Psoas muscle (tissue), 8 donors: ENCODE measurements around the gene KRTAP21-1. TPM values are rescaled to one million over a fixed set of nuclear protein-coding genes. Genes with fewer than 3 reads are reported as not detected.
"Not testable (repeated sequence)": the region's sequence is repeated elsewhere in the genome, so short reads cannot be mapped to it uniquely, and the experiment has no call there.

ENCODE experiments used
- ATAC-seq, 4 donors: fragments of 200-7000 bp; cut with Tn5 transposase; one replicate each; pipeline ENCODE4 v1.9.1; 2020; ENCODE audit warnings: moderate library complexity in 3 of 4, mild to moderate bottlenecking in 2 of 4
- DNase-seq, 2 donors: peaks; one replicate each; pipeline ENCODE4 v3.0.0-alpha.2; 2020
- H3K27ac ChIP-seq: fragments of 200-600 bp; one replicate; pipeline ENCODE4 v1.8.0; 2022
- H3K27me3 ChIP-seq, 3 donors: fragments of 200-600 bp in 1 of 3; one replicate each; pipeline versions ENCODE4 v1.6.1 to v1.8.0; 2013 to 2022; ENCODE audit warnings: low read length in 2 of 3, mild to moderate bottlenecking in 2 of 3, moderate library complexity in 1 of 3; ENCODE audit not compliant: insufficient read depth in 3 of 3
- H3K36me3 ChIP-seq, 2 donors: fragments of 200-600 bp in 1 of 2; one replicate each; pipeline versions ENCODE4 v1.6.1 to v1.8.0; 2013 to 2022; ENCODE audit warnings: low read depth in 1 of 2, mild to moderate bottlenecking in 1 of 2, moderate library complexity in 1 of 2; ENCODE audit not compliant: insufficient read depth in 1 of 2
- H3K4me1 ChIP-seq: fragments of 200-600 bp; one replicate; pipeline ENCODE4 v1.8.0; 2022
- H3K4me3 ChIP-seq: fragments of 200-600 bp; one replicate; pipeline ENCODE4 v1.8.0; 2022; ENCODE audit warnings: mild to moderate bottlenecking
- H3K9me3 ChIP-seq: fragments of 200-600 bp; one replicate; pipeline ENCODE4 v1.8.0; 2022
- WGBS, 3 donors: extraction: QIAGEN DNeasy Blood & Tissue Kit; methylation state at CpG; one replicate each; pipeline versions ENCODE4 v1.1.6 to v1.1.7; 2013; 5-methylcytosine and 5-hydroxymethylcytosine counted together
- intact Hi-C, 2 donors: fragments of 100-400 bp; cut with DNase I; formaldehyde crosslinking; loops; one replicate each; pipeline versions ENCODE4 v1.11.0 to v1.14.2; 2022
- long read RNA-seq, 2 donors: library from polyadenylated mRNA; unstranded; transcript quantifications; one replicate each; pipeline ENCODE4 v2.0.0, GENCODE V29; 2021
- polyA plus RNA-seq, 3 donors: library from polyadenylated mRNA; stranded (reverse); fragments of 200-250 nt; gene quantifications; one replicate each; pipeline ENCODE4 v1.2.3, GENCODE V29; 2013
- total RNA-seq, 4 donors: library from RNA; stranded (reverse); fragmentation: NEBNext Ultra II Directional in 2 of 4; extraction: Animal tissue kit (Norgen Biotek cat#: 25700) in 2 of 4; gene quantifications; one replicate each; pipeline versions ENCODE4 v1.2.1 to v1.2.4, GENCODE V29; 2021 to 2023
- TF ChIP-seq, protein P1 (sequence below): fragments of 200-600 bp; IDR thresholded peaks from one replicate; pipeline ENCODE4 v1.8.0; 2022; ENCODE audit warnings: antibody characterized with exemption
- donor health status: healthy with polysubstance abuse.
- donor health status: DM: no; HTN: no; CAD: no; lungs with moderate emphysema.
- donor health status: Bipolar disorder and iron deficiency.
- donor health status: healthy.
- donor health status: DM: yes; HTN: yes; CAD: no.
- donor health status: DM: no; HTN: no; CAD: no.
- donor health status: DM: no; HTN: no; CAD: no.
- donor health status: DM: yes; HTN: yes; CAD: no.

KRTAP21-1 gene
- total RNA-seq: not detected
- not detected for polyA plus RNA-seq
- long read RNA-seq, donor 1: 0 reads
- long read RNA-seq, donor 2: 0 reads

DNA sequence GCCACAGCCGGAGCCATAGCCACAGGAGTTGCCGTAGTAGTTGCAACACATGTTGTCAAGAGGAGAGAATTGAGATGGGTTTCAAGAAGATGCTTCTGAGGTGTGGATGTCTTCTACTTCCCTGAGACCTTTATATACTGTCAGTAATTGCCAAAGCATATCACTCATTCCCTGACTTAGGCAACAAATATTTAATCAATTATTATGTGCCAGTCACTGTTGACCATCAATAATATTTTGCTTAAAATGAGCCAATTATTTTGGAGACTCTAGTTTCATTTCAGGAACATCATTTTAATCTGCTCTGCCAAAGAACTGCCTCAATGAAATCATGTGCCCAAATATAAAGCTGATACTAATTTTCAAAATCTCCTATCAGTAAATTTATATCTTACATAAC, at the start of gene KRTAP21-1:
Gene KRTAP21-1 (minus strand): TSS at position 101 of the 400 bp plus-strand sequence. CDS start 50 bp downstream, at position 51.
- H3K36me3 ChIP-seq, H3K9me3 ChIP-seq, H3K4me1 ChIP-seq, H3K27me3 ChIP-seq, DNase-seq, H3K27ac ChIP-seq, ATAC-seq, intact Hi-C loops, H3K4me3 ChIP-seq: not testable (repeated sequence)
- WGBS, 3 donors: 93 to 100% (median 100%) methylated on average over 2 of the region's 2 CpGs

DNA sequence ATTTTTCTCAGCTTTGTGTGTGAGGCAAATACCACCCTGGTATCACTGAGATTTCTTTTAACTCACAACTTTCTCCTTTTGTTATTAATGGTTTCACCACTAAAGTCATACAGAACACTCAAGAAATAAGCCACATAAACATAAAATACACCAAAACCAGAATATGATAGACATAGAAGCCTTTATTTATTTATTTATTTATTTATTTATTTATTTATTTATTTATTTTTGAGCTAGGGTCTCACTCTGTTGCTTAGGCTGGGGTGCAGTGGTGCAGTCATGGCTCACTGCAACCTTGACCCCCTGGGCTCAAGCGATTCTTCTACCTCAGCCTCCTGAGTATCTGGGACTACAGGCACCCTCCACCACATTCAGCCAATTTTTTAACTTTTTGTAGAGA, 45.4 kb upstream of the KRTAP21-1 start:
- Histone ChIP-seq H3K9me3 (no peaks in the 10 kb centered on the region), H3K27ac (no peak overlapping the region), H3K27me3 (no peaks in the 10 kb centered on the region), H3K4me1 (no peaks in the 10 kb centered on the region), H3K4me3 (no peak overlapping the region), H3K36me3 (no peaks in the 10 kb centered on the region)
- 79 to 86% (median 81%) methylated on average over 1 of the region's 1 CpG for WGBS, 3 donors
- ATAC-seq: no peak
- intact Hi-C loops: no loop called here
- TF ChIP-seq, protein P1, sequence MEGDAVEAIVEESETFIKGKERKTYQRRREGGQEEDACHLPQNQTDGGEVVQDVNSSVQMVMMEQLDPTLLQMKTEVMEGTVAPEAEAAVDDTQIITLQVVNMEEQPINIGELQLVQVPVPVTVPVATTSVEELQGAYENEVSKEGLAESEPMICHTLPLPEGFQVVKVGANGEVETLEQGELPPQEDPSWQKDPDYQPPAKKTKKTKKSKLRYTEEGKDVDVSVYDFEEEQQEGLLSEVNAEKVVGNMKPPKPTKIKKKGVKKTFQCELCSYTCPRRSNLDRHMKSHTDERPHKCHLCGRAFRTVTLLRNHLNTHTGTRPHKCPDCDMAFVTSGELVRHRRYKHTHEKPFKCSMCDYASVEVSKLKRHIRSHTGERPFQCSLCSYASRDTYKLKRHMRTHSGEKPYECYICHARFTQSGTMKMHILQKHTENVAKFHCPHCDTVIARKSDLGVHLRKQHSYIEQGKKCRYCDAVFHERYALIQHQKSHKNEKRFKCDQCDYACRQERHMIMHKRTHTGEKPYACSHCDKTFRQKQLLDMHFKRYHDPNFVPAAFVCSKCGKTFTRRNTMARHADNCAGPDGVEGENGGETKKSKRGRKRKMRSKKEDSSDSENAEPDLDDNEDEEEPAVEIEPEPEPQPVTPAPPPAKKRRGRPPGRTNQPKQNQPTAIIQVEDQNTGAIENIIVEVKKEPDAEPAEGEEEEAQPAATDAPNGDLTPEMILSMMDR: no peak
- no peak for DNase-seq

DNA sequence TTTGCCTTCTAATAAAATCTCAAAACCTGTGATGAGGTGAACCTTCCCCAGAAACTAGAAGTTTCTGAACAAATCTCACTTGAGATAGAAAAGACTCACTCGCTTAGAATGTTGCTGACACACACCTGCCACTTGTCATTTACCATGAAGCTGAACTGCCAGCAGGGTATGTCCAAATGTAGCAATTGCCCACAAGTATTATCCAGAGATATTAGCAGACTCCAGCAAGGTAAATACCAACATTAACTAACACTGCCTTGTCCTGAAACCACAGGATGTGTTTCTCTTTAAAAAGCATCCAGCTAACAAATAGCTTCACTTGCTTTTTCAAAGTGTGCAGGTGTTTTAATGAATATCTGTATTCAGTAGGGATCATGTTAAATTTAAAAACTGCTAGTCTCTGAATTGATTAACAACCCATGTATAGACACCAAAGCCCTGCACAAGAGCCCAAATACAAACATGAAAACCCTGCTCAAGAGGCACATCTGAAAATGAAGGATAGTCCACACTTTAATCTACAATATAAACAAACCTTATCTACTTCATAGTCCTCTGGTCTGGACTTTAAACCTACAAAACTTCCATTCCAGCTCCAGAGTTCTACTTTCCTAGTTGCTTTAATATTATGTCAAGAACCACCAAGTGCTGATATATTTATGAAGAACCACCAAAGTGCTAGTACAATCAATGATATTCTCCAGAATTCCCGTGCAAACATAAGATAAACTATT, 38.5 kb upstream of the KRTAP21-1 start:
- 56 to 60% (median 57%) methylated on average over 2 of the region's 2 CpGs for WGBS, 3 donors
- no peak overlapping the region for H3K27ac ChIP-seq
- no peaks in the 10 kb centered on the region for H3K4me1 ChIP-seq
- no peaks in the 10 kb centered on the region for H3K9me3 ChIP-seq
- H3K36me3 ChIP-seq: no peaks in the 10 kb centered on the region
- intact Hi-C loops: no loop called here
- H3K4me3 ChIP-seq: no peak overlapping the region
- no peak for DNase-seq
- no peaks in the 10 kb centered on the region for H3K27me3 ChIP-seq
- TF ChIP-seq, protein P1: no peak
- ATAC-seq: no peak

DNA sequence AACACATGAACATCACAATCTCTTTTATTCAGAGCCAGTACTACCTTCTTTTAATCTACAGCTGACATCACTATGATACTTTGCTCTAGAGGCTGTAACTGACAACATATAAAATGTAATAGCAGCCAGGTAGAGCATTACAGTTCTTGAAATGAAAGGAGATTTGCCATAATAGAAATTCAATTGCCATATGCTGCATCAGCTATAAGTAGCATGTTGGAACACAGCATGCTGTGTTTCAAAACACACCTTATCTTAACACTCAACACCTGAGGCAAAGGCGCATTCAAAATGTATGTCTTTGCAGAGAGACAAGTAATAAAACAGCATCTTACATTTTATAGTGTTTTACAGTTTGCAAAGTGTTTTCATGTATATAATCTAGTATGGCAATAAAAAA, 24.0 kb upstream of the KRTAP21-1 start:
- Histone ChIP-seq H3K27me3 (no peaks in the 10 kb centered on the region), H3K9me3 (no peaks in the 10 kb centered on the region), H3K4me1 (no peaks in the 10 kb centered on the region), H3K36me3 (no peaks in the 10 kb centered on the region), H3K4me3 (no peak overlapping the region), H3K27ac (no peak overlapping the region)
- TF ChIP-seq, protein P1: no peak
- 90 to 95% (median 93%) methylated on average over 1 of the region's 1 CpG for WGBS, 3 donors
- DNase-seq: no peak
- no peak for ATAC-seq
- intact Hi-C loops: no loop called here

DNA sequence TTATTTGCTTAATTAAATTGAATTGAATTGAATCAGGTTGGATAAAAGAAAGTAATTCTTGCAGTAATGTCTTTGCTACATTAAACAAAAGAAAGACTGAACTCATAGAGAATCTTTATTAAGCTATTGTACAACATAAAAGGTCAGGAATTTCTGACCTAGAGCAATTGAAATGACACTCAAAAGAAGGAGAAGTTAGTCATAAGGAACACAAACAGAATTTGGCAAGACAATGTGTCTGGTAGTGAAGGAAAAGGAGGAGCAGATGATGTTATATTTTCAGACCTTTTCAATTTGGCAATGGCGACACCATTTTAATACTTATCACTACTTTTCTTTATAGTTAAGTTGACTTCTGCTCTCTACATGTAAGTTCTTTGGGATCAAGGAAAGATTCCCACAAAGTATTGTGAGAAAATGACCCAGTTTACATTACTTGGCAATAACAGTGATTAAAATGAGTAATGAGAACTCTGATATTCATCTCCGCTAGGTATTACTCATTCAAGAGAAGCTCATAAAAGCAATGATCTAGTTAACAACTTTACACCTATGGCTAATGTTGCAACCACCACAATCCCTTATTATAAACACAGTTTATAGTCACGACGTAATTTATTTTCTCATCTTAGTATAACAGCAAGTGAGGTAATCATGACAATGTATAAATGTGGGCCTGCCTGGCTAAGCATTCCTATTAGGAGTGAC, 14.7 kb upstream of the KRTAP21-1 start:
- ATAC-seq: no peak
- intact Hi-C loops: no loop called here
- H3K4me3 ChIP-seq: no peak overlapping the region
- WGBS, 3 donors: 94 to 98% (median 95%) methylated on average over 4 of the region's 4 CpGs
- H3K27ac ChIP-seq: no peak overlapping the region
- no peaks in the 10 kb centered on the region for H3K4me1 ChIP-seq
- no peaks in the 10 kb centered on the region for H3K27me3 ChIP-seq
- H3K36me3 ChIP-seq: no peaks in the 10 kb centered on the region
- H3K9me3 ChIP-seq: no peaks in the 10 kb centered on the region
- DNase-seq: no peak
- TF ChIP-seq, protein P1: no peak
